ENCODE results near the gene MSI2.

GRCh38 chr17:57384219-57384618, 127.9 kb downstream of the MSI2 start:
- TF ChIP-seq SP1 (IDR thresholded peaks at IDR 0.05), result no peak
- no peak for TF ChIP-seq SUZ12 (IDR thresholded peaks at IDR 0.05)
- TF ChIP-seq HDGF (IDR thresholded peaks at IDR 0.05; ENCODE audit: borderline replicate concordance), result no peak
- no peak for TF ChIP-seq FOXA1 (IDR thresholded peaks at IDR 0.05)
- no peak for TF ChIP-seq FOXM1 (IDR thresholded peaks at IDR 0.05; ENCODE audit: borderline replicate concordance)

Measured in HEK293T (cell line).